Measurements from ENCODE around the gene ATP5F1C. TPM values are rescaled to one million over a fixed set of nuclear protein-coding genes. Genes with fewer than 3 reads are reported as not detected.

Gene ATP5F1C
- total RNA-seq, 1 donor from 2014 or later: 165 TPM

GRCh38 chr10:7846591-7846990 is 58.6 kb downstream of the ATP5F1C start:
- no peaks in the 10 kb centered on the region for H3K36me3 ChIP-seq (ENCODE audit: control insufficient read depth, insufficient read depth, low read length)
- FAIRE-seq: no peak
- DNase-seq (ENCODE audit: low read depth): no peak
- no peaks in the 10 kb centered on the region for H3K27me3 ChIP-seq (ENCODE audit: control insufficient read depth, insufficient read depth, low read length)
- no peak for TF ChIP-seq CTCF (IDR thresholded peaks at IDR 0.05; ENCODE audit: insufficient read depth, low read length, severe bottlenecking)
- no peak overlapping the region for H3K4me3 ChIP-seq (ENCODE audit: low read depth, low read length)

GRCh38 chr10:7853226-7853842 is 65.4 kb downstream of the ATP5F1C start:
- no peak for TF ChIP-seq CTCF (IDR thresholded peaks at IDR 0.05; ENCODE audit: insufficient read depth, low read length, severe bottlenecking)
- DNase-seq (ENCODE audit: low read depth): no peak
- no peak for FAIRE-seq
- Histone ChIP-seq H3K36me3 (ENCODE audit: control insufficient read depth, insufficient read depth, low read length) (no peaks in the 10 kb centered on the region), H3K27me3 (ENCODE audit: control insufficient read depth, insufficient read depth, low read length) (no peaks in the 10 kb centered on the region), H3K4me3 (ENCODE audit: low read depth, low read length) (no peak overlapping the region)

- Histone ChIP-seq H3K4me3 (ENCODE audit: low read depth, low read length) (no peak overlapping the region), H3K36me3 (ENCODE audit: control insufficient read depth, insufficient read depth, low read length) (no peaks in the 10 kb centered on the region), H3K27me3 (ENCODE audit: control insufficient read depth, insufficient read depth, low read length) (no peaks in the 10 kb centered on the region)
- DNase-seq (ENCODE audit: low read depth) (no peak), FAIRE-seq (no peak)
- no peak for TF ChIP-seq CTCF (IDR thresholded peaks at IDR 0.05; ENCODE audit: insufficient read depth, low read length, severe bottlenecking)
These were observed 65.9 kb downstream of the ATP5F1C start for GRCh38 chr10:7853890-7854289.

- Histone ChIP-seq H3K27me3 (ENCODE audit: control insufficient read depth, insufficient read depth, low read length) (no peaks in the 10 kb centered on the region), H3K36me3 (ENCODE audit: control insufficient read depth, insufficient read depth, low read length) (no peaks in the 10 kb centered on the region), H3K4me3 (ENCODE audit: low read depth, low read length) (no peak overlapping the region)
- no peak for DNase-seq (ENCODE audit: low read depth)
- FAIRE-seq: no peak
- TF ChIP-seq CTCF (IDR thresholded peaks at IDR 0.05; ENCODE audit: insufficient read depth, low read length, severe bottlenecking): no peak
These were observed 67.2 kb downstream of the ATP5F1C start for GRCh38 chr10:7855205-7855604.

- Histone ChIP-seq H3K4me3 (ENCODE audit: low read depth, low read length) (no peak overlapping the region), H3K36me3 (ENCODE audit: control insufficient read depth, insufficient read depth, low read length) (no peaks in the 10 kb centered on the region), H3K27me3 (ENCODE audit: control insufficient read depth, insufficient read depth, low read length) (no peaks in the 10 kb centered on the region)
- no peak for TF ChIP-seq CTCF (IDR thresholded peaks at IDR 0.05; ENCODE audit: insufficient read depth, low read length, severe bottlenecking)
- FAIRE-seq: no peak
- DNase-seq (ENCODE audit: low read depth): no peak
These were observed 68.7 kb downstream of the ATP5F1C start for GRCh38 chr10:7856678-7857077.

- H3K36me3 ChIP-seq (ENCODE audit: control insufficient read depth, insufficient read depth, low read length): no peaks in the 10 kb centered on the region
- TF ChIP-seq CTCF (IDR thresholded peaks at IDR 0.05; ENCODE audit: insufficient read depth, low read length, severe bottlenecking): no peak
- FAIRE-seq (no peak), DNase-seq (ENCODE audit: low read depth) (no peak)
- H3K27me3 ChIP-seq (ENCODE audit: control insufficient read depth, insufficient read depth, low read length): no peaks in the 10 kb centered on the region
- H3K4me3 ChIP-seq (ENCODE audit: low read depth, low read length): no peak overlapping the region
These were observed 69.3 kb downstream of the ATP5F1C start for GRCh38 chr10:7857262-7857661.

All from bronchial epithelial cell (primary cell).